HL-60 (cell line): ENCODE measurements around the gene SRRM3.

ENCODE experiments used
- DNase-seq, 2 experiments: peaks; one replicate each; pipeline ENCODE4 v3.0.0-alpha.2; 2010 to 2020; ENCODE audit warnings: low read depth in 1 of 2, low spot score in 1 of 2
- H3K27ac ChIP-seq: fragments of 250-450 bp; sonication (Bioruptor Pico); replicated peaks from 2 replicates; pipeline ENCODE4 v1.5.1; 2020; ENCODE audit warnings: mild to moderate bottlenecking, moderate library complexity
- H3K27me3 ChIP-seq: fragments of 250-450 bp; sonication (Bioruptor Pico); 2 replicates; pipeline ENCODE4 v1.5.1; 2021; ENCODE audit warnings: mild to moderate bottlenecking, moderate library complexity; ENCODE audit not compliant: insufficient read depth, poor library complexity, severe bottlenecking
- H3K4me3 ChIP-seq: replicated peaks from 2 replicates; pipeline ENCODE4 v1.5.1; 2011; ENCODE audit warnings: mild to moderate bottlenecking, control low read depth, low read length; ENCODE audit not compliant: insufficient read depth
- GABPA ChIP-seq: IDR thresholded peaks from 2 replicates; pipeline ENCODE4 v1.6.1; 2012; ENCODE audit warnings: low read depth
- POLR2AphosphoS5 ChIP-seq: IDR thresholded peaks from 2 replicates; pipeline ENCODE4 v1.6.1; 2012; ENCODE audit warnings: low read depth
- SPI1 ChIP-seq: IDR thresholded peaks from 2 replicates; pipeline ENCODE4 v1.6.1; 2012; ENCODE audit warnings: low read depth, mild to moderate bottlenecking, borderline replicate concordance
- TF ChIP-seq, protein P1 (sequence below): IDR thresholded peaks from 2 replicates; pipeline ENCODE4 v1.6.1; 2012; ENCODE audit warnings: low read depth; ENCODE audit not compliant: insufficient replicate concordance
- TF ChIP-seq, protein P2 (sequence below): IDR thresholded peaks from one replicate; pipeline ENCODE4 v1.5.1; 2011; ENCODE audit warnings: low read length, control low read depth, inconsistent platforms; ENCODE audit not compliant: insufficient read depth

SRRM3 gene

DNA sequence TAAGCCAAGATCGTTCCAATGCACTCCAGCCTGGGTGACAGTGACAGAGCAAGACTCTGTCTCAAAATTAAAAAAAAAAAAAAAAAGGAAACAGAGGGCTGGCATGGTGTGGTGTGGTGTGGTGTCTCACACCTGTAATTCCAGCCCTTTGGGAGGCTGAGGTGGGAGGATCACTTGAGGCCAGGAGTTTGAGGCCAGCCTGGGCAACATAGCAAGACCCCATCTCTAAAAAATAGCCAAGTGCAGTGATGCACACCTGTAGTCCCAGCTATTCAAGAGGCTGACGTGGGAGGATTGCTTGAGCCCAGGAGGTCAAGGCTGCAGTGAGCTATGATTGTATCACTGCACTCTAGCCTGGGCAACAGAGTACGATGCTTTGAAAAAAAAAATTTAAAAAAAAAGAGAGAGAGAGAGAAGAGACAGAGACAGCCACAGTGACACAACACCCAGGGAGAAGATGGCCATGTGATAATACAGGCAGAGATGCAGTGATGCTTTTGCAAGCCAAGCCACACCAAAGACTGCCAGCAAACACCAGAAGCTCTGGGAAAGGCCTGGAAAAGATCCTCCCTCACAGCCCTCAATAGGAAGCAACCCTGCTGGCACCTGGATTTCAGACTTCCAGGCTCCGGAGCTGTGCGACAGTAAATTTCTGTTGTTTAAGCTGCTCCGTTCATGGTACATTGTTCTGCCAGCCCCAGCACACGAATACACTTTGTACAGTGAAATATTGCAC lies 19.3 kb upstream of the SRRM3 start:
- Histone ChIP-seq H3K27ac (no peak overlapping the region), H3K27me3 (no peaks in the 10 kb centered on the region), H3K4me3 (no peak overlapping the region)
- no peak for DNase-seq
- TF ChIP-seq GABPA (no peak), SPI1 (no peak), POLR2AphosphoS5 (no peak)
- TF ChIP-seq, protein P1, sequence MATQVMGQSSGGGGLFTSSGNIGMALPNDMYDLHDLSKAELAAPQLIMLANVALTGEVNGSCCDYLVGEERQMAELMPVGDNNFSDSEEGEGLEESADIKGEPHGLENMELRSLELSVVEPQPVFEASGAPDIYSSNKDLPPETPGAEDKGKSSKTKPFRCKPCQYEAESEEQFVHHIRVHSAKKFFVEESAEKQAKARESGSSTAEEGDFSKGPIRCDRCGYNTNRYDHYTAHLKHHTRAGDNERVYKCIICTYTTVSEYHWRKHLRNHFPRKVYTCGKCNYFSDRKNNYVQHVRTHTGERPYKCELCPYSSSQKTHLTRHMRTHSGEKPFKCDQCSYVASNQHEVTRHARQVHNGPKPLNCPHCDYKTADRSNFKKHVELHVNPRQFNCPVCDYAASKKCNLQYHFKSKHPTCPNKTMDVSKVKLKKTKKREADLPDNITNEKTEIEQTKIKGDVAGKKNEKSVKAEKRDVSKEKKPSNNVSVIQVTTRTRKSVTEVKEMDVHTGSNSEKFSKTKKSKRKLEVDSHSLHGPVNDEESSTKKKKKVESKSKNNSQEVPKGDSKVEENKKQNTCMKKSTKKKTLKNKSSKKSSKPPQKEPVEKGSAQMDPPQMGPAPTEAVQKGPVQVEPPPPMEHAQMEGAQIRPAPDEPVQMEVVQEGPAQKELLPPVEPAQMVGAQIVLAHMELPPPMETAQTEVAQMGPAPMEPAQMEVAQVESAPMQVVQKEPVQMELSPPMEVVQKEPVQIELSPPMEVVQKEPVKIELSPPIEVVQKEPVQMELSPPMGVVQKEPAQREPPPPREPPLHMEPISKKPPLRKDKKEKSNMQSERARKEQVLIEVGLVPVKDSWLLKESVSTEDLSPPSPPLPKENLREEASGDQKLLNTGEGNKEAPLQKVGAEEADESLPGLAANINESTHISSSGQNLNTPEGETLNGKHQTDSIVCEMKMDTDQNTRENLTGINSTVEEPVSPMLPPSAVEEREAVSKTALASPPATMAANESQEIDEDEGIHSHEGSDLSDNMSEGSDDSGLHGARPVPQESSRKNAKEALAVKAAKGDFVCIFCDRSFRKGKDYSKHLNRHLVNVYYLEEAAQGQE, result no peak
- TF ChIP-seq, protein P2, sequence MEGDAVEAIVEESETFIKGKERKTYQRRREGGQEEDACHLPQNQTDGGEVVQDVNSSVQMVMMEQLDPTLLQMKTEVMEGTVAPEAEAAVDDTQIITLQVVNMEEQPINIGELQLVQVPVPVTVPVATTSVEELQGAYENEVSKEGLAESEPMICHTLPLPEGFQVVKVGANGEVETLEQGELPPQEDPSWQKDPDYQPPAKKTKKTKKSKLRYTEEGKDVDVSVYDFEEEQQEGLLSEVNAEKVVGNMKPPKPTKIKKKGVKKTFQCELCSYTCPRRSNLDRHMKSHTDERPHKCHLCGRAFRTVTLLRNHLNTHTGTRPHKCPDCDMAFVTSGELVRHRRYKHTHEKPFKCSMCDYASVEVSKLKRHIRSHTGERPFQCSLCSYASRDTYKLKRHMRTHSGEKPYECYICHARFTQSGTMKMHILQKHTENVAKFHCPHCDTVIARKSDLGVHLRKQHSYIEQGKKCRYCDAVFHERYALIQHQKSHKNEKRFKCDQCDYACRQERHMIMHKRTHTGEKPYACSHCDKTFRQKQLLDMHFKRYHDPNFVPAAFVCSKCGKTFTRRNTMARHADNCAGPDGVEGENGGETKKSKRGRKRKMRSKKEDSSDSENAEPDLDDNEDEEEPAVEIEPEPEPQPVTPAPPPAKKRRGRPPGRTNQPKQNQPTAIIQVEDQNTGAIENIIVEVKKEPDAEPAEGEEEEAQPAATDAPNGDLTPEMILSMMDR, result no peak

DNA sequence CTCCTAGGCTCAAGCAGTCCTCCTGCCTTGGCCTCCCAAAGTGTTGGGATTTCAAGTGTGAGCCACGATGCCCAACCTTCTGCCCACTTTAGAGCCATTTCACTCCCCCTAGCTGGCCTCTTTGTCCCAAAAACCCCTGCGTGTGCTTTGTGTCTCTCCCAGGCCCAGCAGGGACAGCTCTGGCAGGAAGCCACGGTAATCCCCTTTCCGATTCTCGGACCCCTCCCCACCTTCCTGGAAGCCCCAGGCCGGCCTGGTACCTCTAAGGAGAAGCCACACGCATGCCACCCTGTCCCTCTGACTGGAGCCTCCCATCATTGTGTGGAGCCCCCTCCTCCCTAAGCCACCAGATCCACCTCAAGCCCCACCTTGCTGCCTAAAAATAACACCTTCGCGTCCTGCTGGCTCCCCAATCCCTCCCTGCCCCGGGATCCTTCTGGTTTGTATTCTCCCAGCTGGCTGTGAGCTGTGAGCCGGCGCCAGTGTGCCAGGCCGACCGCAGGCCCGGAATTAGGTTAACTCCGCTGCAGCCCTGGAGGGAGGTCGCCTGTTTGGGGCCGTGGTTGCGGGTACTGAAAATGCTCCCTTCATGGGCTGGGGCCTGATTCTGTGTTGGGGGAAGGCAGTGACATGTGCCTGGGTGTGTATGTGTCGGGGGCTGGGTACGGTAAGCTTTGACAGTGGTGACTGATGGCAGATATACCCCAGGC lies 16.4 kb upstream of the SRRM3 start:
- TF ChIP-seq POLR2AphosphoS5, result no peak
- TF ChIP-seq, protein P1, result no peak
- no peak for TF ChIP-seq GABPA
- TF ChIP-seq, protein P2, result no peak
- no peak for TF ChIP-seq SPI1
- Histone ChIP-seq H3K27ac (no peak overlapping the region), H3K27me3 (no peaks in the 10 kb centered on the region), H3K4me3 (no peak overlapping the region)
- DNase-seq, result no peak

DNA sequence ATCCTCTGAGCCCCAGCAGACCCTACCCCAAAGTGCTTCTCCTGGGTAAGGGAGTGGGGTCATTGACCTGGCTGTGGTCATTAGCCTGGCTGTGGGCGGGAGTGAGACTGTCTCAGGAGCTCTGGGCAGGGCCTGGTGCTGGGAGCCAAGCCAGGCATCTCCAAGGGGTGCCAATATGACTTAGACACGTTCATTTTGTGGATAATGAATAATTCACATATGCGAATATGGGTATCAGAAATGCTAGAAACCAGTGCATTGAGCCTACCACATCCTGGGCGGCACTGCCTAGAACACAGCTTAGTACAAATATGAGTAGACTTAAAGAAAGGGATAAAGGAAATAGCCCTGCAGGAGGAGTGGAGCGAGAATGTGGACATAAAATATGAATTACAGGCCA lies 14.4 kb upstream of the SRRM3 start:
- H3K27ac ChIP-seq, result no peak overlapping the region
- DNase-seq, result no peak
- TF ChIP-seq POLR2AphosphoS5 (no peak), SPI1 (no peak), GABPA (no peak)
- TF ChIP-seq, protein P1, result no peak
- TF ChIP-seq, protein P2, result no peak
- no peak overlapping the region for H3K4me3 ChIP-seq
- H3K27me3 ChIP-seq, result no peaks in the 10 kb centered on the region
